ENCODE data around the gene CDC37. TPM values are rescaled to one million over a fixed set of nuclear protein-coding genes. Genes with fewer than 3 reads are reported as not detected.

Gene CDC37
- total RNA-seq, 1 donor from 2014 or later, result 44.0 TPM

- FAIRE-seq (no peak), DNase-seq (ENCODE audit: low spot score in 2 of 2) (no peak)
These were observed 39.5 kb downstream of the CDC37 start for GRCh38 chr19:10363789-10364281.

- no peak for DNase-seq (ENCODE audit: low spot score in 2 of 2)
- FAIRE-seq, result no peak
These were observed 41.1 kb downstream of the CDC37 start for GRCh38 chr19:10362259-10362658.

- DNase-seq (ENCODE audit: low spot score in 2 of 2) (no peak), FAIRE-seq (no peak)
These were observed 41.8 kb downstream of the CDC37 start for GRCh38 chr19:10361569-10362011.

GRCh38 chr19:10356431-10356830, 46.9 kb downstream of the CDC37 start:
- FAIRE-seq, result no peak

GRCh38 chr19:10353793-10354391, 49.5 kb downstream of the CDC37 start:
- FAIRE-seq (no peak), DNase-seq (ENCODE audit: low spot score in 2 of 2) (no peak)

More at GRCh38 chr19:10356431-10356830, 46.9 kb downstream of the CDC37 start:
- DNase-seq (ENCODE audit: low spot score in 2 of 2), result no peak

GRCh38 chr19:10352764-10353671, 50.3 kb downstream of the CDC37 start:
- no peak for FAIRE-seq
- no peak for DNase-seq (ENCODE audit: low spot score in 2 of 2)

- no peak for DNase-seq (ENCODE audit: low spot score in 2 of 2)
- no peak for FAIRE-seq
These were observed 56.8 kb downstream of the CDC37 start for GRCh38 chr19:10346509-10346908.

GRCh38 chr19:10344780-10345179, 58.6 kb downstream of the CDC37 start:
- FAIRE-seq (no peak), DNase-seq (ENCODE audit: low spot score in 2 of 2) (no peak)

- DNase-seq (ENCODE audit: low spot score in 2 of 2), result no peak
- no peak for FAIRE-seq
These were observed 59.8 kb downstream of the CDC37 start for GRCh38 chr19:10343495-10343894.

Other genes starting within 250 kb of the CDC37 start
- gene DNMT1, start 208.6 kb downstream of the CDC37 start, total RNA-seq, result 28.9 TPM
- 2.4 TPM for gene S1PR2, start 172.2 kb downstream of the CDC37 start, total RNA-seq
- 10.2 TPM for gene MRPL4, start 151.3 kb downstream of the CDC37 start, total RNA-seq
- gene ICAM1, start 132.4 kb downstream of the CDC37 start, total RNA-seq, result 0.41 TPM
- 0.41 TPM for gene ICAM4, start 116.6 kb downstream of the CDC37 start, total RNA-seq
- 6.1 TPM for gene ICAM5, start 113.6 kb downstream of the CDC37 start, total RNA-seq
- gene ZGLP1, start 93.7 kb downstream of the CDC37 start, total RNA-seq, result 1.6 TPM
- 11.4 TPM for gene FDX2, start 87.5 kb downstream of the CDC37 start, total RNA-seq
- 2.4 TPM for gene RAVER1, start 70.0 kb downstream of the CDC37 start, total RNA-seq
- 0.82 TPM for gene ICAM3, start 63.9 kb downstream of the CDC37 start, total RNA-seq
- gene TYK2, start 23.0 kb downstream of the CDC37 start, total RNA-seq, result 29.8 TPM
- 3.3 TPM for gene PDE4A, start 17.0 kb upstream of the CDC37 start, total RNA-seq
- 45.7 TPM for gene KEAP1, start 99.8 kb upstream of the CDC37 start, total RNA-seq
- 0.41 TPM for gene S1PR5, start 113.9 kb upstream of the CDC37 start, total RNA-seq
- gene ATG4D, start 140.4 kb upstream of the CDC37 start, total RNA-seq, result 7.3 TPM
- 2.0 TPM for gene KRI1, start 162.5 kb upstream of the CDC37 start, total RNA-seq
- gene CDKN2D, start 165.4 kb upstream of the CDC37 start, total RNA-seq, result 73.0 TPM
- 0.41 TPM for gene AP1M2, start 183.8 kb upstream of the CDC37 start, total RNA-seq
- gene SLC44A2, start 222.0 kb upstream of the CDC37 start, total RNA-seq, result 18.8 TPM